IPS-11a (cell line): Measurements from ENCODE around the gene SMYD3.

ENCODE experiments used
- H3K4me3 ChIP-seq: one replicate; pipeline ENCODE4 v1.5.1; 2013; ENCODE audit warnings: low read depth, low read length, control low read depth

SMYD3 gene

DNA sequence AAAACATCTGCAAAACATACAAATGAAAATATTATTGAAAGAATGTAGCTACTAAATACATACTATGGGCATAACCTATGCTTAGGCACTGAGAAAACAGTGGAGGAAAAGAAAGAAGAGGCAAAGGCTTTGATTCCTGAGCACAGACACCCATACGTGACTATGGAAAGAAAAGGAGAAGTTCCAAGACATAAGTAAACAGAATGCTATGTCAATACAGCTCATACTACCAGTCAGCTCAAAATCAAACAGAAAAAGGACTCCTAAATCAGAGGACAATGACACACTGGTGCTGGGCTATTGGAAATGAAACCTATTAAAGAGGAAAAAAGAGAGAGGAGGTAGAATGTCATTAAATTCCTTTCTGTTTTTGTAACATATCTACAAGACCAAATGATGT, 225.4 kb downstream of the SMYD3 start:
- no peak overlapping the region for H3K4me3 ChIP-seq

DNA sequence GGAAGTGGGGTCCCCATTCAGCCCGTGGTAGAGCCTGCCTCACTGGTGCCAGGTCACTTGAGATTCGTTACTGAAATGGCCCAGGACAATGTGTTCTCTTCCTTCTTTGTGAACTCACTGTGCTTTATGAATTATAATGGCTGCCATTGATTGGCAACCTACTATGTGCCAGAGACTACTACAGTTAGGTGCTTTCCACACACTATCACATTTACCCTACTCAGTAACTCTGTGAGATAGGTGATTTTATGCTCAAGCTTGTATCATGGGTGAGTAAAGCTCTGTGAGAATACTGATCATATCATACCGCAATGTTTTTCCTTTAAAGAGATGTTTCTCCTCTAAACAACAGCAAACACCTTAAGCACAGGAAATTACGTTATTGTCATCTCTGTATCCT, 225.9 kb downstream of the SMYD3 start:
- H3K4me3 ChIP-seq: no peak overlapping the region

DNA sequence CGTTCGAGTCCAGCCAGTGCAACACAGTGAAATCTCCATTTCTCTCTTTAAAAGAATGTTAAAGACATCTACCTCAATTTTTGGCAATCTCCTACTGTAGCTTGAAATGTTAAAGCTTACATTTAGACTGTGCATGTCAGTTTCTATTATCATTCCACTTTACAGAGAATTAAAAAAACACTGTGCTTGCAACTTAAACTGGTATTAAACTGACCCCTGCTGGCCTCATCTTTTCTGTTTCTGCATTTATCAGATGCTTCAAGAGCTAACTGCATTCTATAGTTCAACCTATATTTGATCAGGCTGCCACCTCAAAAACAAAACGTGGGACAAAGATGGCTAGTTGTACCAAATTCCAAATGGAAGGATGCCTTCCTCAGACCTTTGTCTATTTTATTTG, 226.5 kb downstream of the SMYD3 start:
- no peak overlapping the region for H3K4me3 ChIP-seq

DNA sequence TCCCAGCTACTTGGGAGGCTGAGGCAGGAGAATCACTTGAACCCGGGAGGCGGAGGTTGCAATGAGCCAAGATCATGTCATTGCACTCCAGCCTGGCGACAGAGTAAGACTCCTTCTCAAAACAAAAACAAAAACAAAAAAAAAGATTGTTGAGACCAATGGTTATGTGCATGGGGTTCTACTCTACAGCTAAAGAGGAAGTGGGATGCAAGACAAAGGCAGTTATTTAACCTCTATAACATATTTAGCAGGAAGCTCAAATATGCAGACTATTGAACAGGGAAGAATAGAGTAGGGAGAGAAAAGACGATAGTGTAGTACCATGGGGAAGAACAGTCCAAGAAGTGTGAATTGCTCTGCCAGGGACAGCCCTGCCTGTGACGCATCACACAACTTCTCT, 227.7 kb downstream of the SMYD3 start:
- no peak overlapping the region for H3K4me3 ChIP-seq

DNA sequence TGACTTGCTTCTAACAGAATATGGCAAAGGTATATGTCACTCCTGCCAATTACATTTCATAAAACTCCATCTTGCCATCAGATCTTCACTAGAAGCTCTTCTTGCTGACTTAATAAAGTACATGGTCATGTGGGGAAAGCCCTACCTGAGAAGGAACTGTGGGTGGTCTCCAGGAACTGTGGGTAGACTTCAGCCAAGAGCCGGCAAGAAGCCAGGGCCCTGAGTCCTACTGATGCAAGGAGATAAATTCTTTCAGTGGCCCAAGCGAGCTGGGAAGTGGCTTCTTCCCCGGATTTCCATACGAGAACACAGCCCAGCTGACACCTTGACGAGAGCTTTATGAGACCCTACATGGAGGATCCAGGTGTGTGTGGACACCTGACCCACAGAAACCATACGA, 228.7 kb downstream of the SMYD3 start:
- H3K4me3 ChIP-seq: no peak overlapping the region

DNA sequence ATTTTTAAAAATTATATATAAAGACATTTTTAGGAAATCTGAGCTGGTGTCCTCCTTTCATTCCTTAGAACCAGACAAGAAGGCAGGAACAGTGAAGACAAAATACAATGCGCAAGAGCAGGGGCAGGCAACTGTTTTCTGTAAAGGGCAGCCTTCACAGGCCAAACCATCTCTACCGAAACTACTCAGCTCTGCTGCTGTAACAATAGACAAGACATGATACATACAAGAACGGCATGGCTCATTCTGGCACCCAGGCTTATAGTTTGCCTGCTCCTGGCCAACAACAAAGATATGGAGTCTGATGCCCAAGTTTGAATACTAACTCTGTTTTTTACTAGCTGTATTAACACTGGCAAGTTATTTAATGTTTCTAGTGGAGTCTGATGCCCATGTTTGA, 232.0 kb downstream of the SMYD3 start:
- no peak overlapping the region for H3K4me3 ChIP-seq

DNA sequence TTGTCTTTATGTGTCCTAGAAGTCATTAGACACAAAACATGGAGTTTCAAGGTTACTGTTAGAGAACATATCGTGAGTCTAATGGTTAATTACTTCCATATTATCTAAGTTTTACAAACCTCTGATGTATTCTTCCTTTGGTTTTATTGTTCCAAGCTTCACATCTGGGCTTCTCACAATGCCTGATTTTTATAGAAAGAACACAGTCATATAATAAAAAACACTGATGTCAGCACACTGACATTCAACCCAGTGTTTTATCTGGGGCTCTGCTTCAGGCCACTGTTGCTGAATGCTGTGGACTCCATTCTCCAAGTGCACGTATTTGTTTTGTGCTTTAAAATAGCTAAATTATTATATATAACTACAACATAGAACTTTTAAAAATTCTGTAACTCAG, 232.9 kb downstream of the SMYD3 start:
- H3K4me3 ChIP-seq: no peak overlapping the region

DNA sequence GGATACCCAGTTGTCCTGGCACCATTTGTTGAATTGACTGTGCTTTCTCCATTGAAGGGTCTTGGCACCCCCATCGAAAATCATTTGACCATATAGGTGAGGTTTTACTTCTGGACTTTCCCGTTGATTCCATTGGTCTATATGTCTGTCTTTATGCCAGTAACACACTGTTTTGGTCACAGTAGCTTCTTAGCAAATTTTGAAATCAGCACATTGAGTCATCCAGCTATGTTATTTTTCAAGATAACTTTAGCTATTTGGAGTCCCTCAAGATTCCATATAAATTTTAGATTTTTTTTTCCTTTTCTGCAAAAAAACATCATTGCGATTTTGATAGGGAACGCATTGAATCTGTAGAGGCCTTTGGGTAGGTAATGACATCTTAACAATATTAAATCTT, 235.6 kb downstream of the SMYD3 start:
- no peak overlapping the region for H3K4me3 ChIP-seq

DNA sequence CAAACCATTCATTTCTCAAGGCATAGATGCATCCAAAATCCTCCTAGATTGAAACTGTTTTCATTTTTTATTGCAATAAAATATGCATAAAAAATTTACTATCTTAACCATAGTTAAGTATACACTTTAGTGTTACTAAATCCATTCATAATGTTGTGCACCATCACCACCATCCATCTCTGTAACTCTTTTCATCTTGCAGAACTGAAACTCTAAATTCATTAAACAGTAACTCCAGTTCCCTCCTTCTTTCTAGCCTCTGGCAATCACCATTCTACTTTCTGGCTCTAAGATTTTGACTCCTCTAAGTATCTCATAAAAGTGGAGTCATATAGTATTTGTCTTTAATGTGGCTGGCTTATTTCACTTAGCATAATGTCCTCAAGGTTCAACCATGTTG, 236.8 kb downstream of the SMYD3 start:
- no peak overlapping the region for H3K4me3 ChIP-seq

DNA sequence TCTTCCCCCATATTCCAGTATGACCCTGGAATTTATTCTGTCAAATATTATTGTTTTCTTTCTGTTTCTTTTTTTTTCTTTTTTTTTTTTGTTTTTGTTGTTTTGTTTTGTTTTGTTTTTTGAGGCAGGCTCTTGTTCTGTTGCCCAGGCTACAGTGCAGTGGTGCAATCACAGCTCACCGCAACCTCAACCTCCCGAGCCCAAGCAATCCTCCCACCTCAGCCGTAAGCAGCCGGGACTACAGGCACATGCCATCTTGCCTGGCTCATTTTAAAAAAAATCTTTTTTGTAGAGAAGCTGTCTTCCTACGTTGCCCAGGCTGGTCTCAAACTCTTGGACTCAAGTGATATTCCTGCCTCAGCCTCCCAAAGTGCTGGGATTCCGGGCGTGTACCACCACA, 237.6 kb downstream of the SMYD3 start:
- no peak overlapping the region for H3K4me3 ChIP-seq

DNA sequence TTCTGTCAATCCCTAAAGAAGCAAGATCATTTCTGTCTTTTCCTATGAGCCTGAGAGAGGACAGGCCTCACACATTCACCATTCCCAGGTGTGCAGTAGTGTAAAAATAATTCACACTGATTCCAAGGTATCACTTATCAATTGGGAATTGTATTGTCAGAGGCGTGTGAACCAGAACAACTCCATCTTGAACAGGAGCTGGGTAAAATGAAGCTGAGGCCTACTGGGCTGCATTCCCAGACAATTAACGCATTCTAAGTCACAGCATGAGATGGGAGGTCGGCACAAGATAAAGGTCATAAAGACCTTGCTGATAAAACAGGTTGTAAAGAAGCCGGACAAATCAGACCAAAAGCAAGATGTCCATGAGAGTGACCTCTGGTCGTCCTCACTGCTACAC, 239.2 kb downstream of the SMYD3 start:
- H3K4me3 ChIP-seq: no peak overlapping the region

DNA sequence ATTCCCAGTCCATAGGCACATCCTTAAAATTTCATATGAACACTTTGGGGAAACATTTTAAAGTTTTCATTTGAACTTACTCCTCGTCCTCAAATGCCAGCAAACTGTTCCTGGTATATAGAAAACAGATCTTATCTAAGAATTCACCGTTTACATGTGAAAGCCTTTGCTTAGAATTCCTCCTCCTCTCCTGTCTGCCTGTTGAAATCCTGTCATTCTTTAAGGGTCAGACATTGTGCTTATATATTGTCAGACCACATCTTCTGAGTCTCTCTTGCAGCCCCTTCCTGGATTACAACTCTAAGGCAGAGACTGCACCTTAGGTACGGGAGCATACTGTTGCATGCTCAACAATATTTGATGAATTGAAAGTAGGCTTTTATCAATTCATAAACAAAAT, 239.7 kb downstream of the SMYD3 start:
- no peak overlapping the region for H3K4me3 ChIP-seq

DNA sequence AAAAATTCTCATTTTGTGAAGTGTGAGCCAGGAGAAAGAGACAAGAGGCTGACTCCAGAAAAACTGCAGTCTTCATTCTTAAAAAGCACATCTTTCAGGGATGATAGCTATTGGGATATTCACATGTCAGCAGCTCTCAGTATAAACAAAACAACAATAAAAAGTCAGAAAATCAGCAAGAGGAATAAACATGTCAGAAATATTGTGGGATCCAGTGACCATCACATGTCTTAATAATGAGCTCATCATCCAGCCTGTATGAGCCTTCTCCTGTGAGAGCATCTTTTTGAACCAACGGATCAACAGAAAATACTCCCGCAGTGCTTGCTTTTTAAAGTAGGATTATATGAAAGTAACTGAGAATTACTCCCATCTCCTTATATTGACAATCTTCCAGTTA, 241.6 kb downstream of the SMYD3 start:
- no peak overlapping the region for H3K4me3 ChIP-seq

DNA sequence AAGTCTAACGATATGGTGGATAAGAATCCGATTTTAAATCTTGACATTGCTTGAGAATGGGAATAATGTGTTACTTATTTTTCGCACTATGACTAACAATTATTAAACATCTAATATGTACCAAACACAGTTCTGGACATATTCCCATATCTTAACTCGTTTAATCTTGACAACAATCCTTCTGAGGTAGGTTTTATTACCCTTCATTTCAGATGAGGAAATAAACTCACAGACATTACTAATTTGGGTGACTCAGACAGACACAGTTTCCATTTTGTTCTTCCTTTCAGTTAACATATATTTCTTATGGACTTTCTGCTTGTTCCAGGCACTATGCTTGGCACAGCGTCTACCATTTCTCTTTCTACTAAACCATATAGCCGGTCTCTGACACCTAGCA, 244.8 kb downstream of the SMYD3 start:
- H3K4me3 ChIP-seq: no peak overlapping the region

DNA sequence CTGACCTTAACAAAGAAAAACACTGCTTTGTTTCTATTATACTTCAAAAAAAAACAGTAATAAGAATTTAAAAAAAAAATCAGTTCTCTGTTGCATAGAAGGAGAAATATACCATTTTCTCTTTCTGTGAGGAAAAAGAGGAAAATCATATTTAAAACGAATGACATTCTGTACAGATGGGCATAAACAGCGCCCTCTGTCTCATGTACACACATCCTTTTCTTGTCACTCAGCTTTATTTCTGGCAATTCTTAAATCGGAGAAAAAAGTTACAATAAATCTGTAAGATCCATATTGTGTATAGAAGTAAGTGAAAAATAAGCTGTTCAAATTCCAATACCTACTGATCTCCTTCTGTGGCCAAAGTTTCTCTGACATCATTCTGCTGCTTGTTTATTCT, 245.4 kb downstream of the SMYD3 start:
- H3K4me3 ChIP-seq: no peak overlapping the region

DNA sequence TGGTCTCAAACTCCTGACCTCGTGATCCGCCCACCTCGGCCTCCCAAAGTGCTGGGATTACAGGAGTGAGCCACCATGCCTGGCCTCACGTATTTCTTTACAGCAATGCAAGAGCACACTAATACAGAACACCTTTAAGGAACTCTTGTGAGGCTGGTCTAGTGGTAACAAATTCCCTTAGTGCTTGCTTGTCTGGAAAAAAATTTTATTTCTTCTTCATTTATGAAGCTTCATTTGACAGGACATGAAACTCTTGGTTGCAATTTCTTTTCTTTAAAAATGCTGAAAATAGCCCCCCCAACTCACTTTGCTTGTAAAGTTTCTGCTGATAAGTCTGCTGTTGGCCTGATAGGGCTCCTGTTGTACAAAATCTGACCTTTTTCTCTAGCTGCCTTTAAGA, 248.8 kb downstream of the SMYD3 start:
- H3K4me3 ChIP-seq: no peak overlapping the region

DNA sequence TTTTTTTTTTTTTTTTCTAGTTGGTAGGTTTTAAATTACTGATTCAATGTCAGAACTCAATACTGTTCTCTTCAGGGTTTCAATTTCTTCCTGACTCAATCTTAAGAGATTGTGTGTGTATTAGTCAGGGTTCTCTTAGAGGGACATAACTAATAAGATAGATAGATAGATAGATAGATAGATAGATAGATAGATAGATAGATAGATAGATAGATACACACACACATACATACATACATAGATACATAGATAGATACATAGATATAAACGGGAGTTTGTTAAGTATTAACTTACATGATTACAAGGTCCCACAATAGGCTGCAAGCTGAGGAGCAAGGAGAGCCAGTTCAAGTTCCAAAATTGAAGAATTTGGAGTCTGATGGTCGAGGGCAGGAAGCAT, 251.3 kb downstream of the SMYD3 start:
- H3K4me3 ChIP-seq: no peak overlapping the region

DNA sequence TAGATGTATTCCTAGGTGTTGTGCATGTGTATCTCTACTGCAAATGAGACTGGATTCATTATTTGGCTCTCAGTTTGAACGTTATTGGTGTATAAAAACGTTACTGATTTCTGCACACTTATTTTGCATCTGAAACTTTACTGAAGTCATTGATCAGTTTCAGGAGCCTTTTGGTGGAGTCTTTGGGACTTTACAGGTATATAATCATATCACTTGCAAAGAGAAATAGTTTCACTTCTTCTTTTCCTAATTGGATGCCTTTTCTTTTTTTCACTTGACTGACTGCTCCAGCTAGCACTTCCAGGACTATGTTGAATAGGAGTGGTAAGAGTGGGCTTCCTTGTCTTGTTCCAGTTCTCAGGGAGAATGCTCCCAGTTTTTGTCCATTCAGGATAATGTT, 252.2 kb downstream of the SMYD3 start:
- H3K4me3 ChIP-seq: no peak overlapping the region

DNA sequence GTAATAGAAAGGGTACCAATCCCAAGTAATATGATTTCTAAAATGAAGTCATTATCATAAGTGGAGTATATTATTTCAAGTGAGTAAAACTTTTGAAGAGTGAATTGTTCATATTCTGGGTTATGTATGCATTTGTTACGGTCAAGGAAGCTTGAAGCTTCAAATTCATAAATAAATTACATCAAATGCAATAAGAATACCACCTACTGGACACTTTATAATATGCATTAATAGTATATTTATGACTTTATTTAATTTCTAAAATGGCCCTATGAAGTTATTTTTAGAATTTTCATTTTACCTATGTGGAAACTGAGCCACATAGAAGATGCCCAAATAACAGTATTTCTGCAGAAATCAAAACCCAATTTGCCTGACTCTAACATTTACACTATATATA, 260.6 kb downstream of the SMYD3 start:
- no peak overlapping the region for H3K4me3 ChIP-seq

DNA sequence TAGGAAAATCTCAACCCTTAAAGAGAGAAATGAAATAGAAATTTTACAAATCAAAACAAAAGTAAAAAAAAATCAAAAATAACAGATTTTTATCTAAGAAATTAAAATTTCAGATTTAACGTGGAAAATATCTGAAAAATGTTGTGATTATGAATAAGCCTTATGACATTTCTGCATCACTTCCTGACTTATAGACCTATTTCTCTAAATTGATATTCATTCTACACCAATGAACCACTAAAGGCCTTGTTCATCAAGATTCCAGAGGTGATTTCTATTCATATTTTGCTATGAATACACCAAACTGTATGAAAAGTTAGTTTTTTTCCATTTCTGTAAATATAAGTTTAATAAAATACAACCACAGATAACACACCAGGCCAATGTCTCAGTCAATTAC, 261.5 kb downstream of the SMYD3 start:
- H3K4me3 ChIP-seq: no peak overlapping the region

DNA sequence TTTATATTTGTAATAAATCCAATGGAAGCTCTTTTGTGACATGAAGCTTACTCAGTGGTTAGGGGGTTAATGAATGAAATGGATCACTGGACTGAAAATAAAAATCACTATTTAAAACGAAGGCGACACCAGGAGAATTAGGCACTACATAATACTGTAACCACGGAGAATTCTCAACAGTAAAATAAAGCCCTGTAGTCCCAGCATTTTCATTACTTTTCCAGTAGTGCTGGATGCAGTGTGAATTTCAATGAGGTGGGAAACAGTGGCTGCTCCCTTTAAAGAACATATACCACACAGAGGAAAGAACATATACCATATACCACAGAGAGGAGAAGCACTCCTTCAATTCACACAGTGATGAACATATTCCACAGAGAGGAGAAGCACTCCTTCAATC, 275.0 kb downstream of the SMYD3 start:
- H3K4me3 ChIP-seq: no peak overlapping the region

DNA sequence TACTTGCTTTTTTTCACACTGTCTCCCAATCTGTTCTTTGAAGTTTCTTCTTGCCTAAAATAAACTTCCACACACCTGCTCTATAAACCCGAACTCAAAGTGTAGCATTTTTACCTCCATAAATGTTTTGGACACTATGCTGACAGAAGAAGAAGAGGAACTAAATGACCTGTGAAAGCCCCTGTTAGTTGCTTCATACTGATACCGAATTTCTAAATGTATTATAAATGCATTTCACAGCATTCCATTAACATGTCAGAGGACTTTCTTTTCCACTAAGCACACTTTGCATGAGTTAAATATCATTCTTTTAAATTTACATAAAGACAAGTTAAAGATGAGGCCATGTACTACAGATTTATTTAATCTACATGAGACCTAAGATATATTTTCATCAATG, 281.0 kb downstream of the SMYD3 start:
- H3K4me3 ChIP-seq: no peak overlapping the region

DNA sequence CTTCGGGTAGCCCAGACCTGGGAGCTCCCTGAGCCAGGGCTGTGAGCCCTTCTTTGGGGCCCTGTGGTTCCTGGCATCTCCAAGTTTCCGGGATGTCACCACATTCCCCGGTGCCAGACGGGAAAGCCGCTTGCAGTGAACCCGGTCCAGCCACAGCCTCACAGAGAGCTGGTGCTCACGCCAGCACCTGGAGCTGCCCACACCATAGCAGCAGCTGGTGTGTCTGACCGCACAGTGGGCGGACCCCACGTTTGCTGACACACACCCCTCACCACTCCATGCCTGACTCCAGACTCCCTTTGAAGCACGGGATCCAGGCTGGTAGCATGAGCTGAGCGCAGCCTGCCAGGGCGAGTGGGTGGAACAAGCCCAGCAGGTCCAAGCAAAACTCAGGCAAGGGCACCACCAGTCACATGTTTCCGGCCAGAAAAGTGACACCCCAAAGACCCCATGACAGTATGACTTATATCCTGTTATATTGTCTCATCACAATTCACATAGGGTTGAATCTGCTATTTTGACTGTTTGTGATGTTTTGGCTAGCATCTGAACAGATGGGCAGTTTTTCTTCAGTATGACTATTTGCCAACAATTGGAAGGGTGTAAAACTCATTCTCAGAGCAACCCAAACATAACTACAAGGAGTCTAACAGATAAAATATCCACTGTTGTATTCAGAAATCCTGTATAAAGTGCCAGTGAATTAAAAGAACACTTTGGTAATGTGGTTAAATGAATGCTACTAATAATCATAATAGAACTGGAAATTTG, 285.4 kb downstream of the SMYD3 start:
- H3K4me3 ChIP-seq: no peak overlapping the region
